ENCODE results near the gene GPR132. TPM values are rescaled to one million over a fixed set of nuclear protein-coding genes. Genes with fewer than 3 reads are reported as not detected.

GPR132 gene
- total and polyA plus RNA-seq, 11 donors, result 0.27 to 5.3 (median 0.75) TPM

- Histone ChIP-seq H3K36me3 (peaks cover 0 to 13% (median 6%) of the 10 kb centered on the region in 9 donors), H3K4me1 (peaks cover 0 to 33% (median 18%) of the 10 kb centered on the region in 12 donors), H3K4me3 (no peak overlapping the region), H3K9me3 (no peaks in the 10 kb centered on the region), H3K27me3 (no peaks in the 10 kb centered on the region), H3K27ac (no peak overlapping the region)
- intact Hi-C loops (cut with DNase I), result no loop called here
- ATAC-seq (no peak), DNase-seq (no peak)
- TF ChIP-seq POLR2A (IDR thresholded peaks at IDR 0.05), result no peak
- no peak for TF ChIP-seq CTCF (IDR thresholded peaks at IDR 0.05)
- 79 to 93% (median 88%) methylated on average over 6 of the region's 6 CpGs for WGBS, 4 donors
Measured at GRCh38 chr14:105015905-105016304, 49.3 kb downstream of the GPR132 start.

GRCh38 chr14:105015242-105015641, 50.0 kb downstream of the GPR132 start:
- Histone ChIP-seq H3K27me3 (no peaks in the 10 kb centered on the region), H3K27ac (no peak overlapping the region), H3K36me3 (peaks cover 0 to 20% (median 13%) of the 10 kb centered on the region in 9 donors), H3K9me3 (no peaks in the 10 kb centered on the region), H3K4me3 (no peak overlapping the region), H3K4me1 (peaks cover 0 to 28% (median 17%) of the 10 kb centered on the region in 12 donors)
- ATAC-seq (no peak), DNase-seq (no peak)
- WGBS, 4 donors, result 82 to 90% (median 86%) methylated on average over 9 of the region's 9 CpGs
- intact Hi-C loops (cut with DNase I), result no loop called here
- no peak for TF ChIP-seq POLR2A (IDR thresholded peaks at IDR 0.05)
- no peak for TF ChIP-seq CTCF (IDR thresholded peaks at IDR 0.05)

GRCh38 chr14:105014631-105015030, 50.6 kb downstream of the GPR132 start:
- DNase-seq (no peak), ATAC-seq (no peak)
- 76 to 80% (median 79%) methylated on average over 4 of the region's 4 CpGs for WGBS, 4 donors
- H3K36me3 ChIP-seq, result peaks cover 0 to 26% (median 17%) of the 10 kb centered on the region in 9 donors
- no peak overlapping the region for H3K4me3 ChIP-seq
- H3K4me1 ChIP-seq, result peaks cover 0 to 22% (median 11%) of the 10 kb centered on the region in 12 donors
- H3K27ac ChIP-seq, result no peak overlapping the region
- no peaks in the 10 kb centered on the region for H3K27me3 ChIP-seq
- no peak for TF ChIP-seq POLR2A (IDR thresholded peaks at IDR 0.05)
- TF ChIP-seq CTCF (IDR thresholded peaks at IDR 0.05), result no peak
- intact Hi-C loops (cut with DNase I), result loop anchor here in 1 of 10 donors (5.0 kb wide), 1 partner anchor 37 kb away; the partner anchor contains the start of gene AHNAK2
- H3K9me3 ChIP-seq, result no peaks in the 10 kb centered on the region

- H3K27me3 ChIP-seq, result no peaks in the 10 kb centered on the region
- peaks cover 0 to 32% (median 21%) of the 10 kb centered on the region in 9 donors for H3K36me3 ChIP-seq
- ATAC-seq (no peak), DNase-seq (no peak)
- no peak for TF ChIP-seq POLR2A (IDR thresholded peaks at IDR 0.05)
- no peak for TF ChIP-seq CTCF (IDR thresholded peaks at IDR 0.05)
- WGBS, 4 donors, result 85 to 100% (median 89%) methylated on average over 1 to 9 of the region's 9 CpGs
- H3K27ac ChIP-seq, result no peak overlapping the region
- H3K4me1 ChIP-seq, result peaks cover 0 to 16% (median 9%) of the 10 kb centered on the region in 12 donors
- intact Hi-C loops (cut with DNase I), result loop anchor here in 1 of 10 donors (5.0 kb wide), 1 partner anchor 37 kb away; the partner anchor contains the start of gene AHNAK2
- H3K9me3 ChIP-seq, result no peaks in the 10 kb centered on the region
- H3K4me3 ChIP-seq, result no peak overlapping the region
Measured at GRCh38 chr14:105014032-105014431, 51.2 kb downstream of the GPR132 start.

Measured in heart left ventricle (tissue), 16 donors.